ENCODE data around the gene IL3. TPM values are rescaled to one million over a fixed set of nuclear protein-coding genes. Genes with fewer than 3 reads are reported as not detected.

Gene IL3
- total RNA-seq, 1 experiment from 2014 or later: not detected

- no peaks in the 10 kb centered on the region for H3K36me3 Mint-ChIP-seq
- no peaks in the 10 kb centered on the region for H3K4me1 Mint-ChIP-seq
- ChIA-PET CTCF (interaction anchor here (0.9 to 1.5 kb wide), 2 partner anchors 16 to 146 kb away, joined by 4 to 5 read pairs; partner anchors contain the start of gene P4HA2), POLR2A (no interaction called here)
- TF ChIP-seq ZNF263 (CRISPR knock-in tag; IDR thresholded peaks at IDR 0.05; ENCODE audit: low read depth) (no peak), CDX4 (CRISPR knock-in tag; IDR thresholded peaks at IDR 0.05; ENCODE audit: borderline replicate concordance) (no peak), FOXK1 (CRISPR knock-in tag; IDR thresholded peaks at IDR 0.05) (no peak), FOXP4 (CRISPR knock-in tag; IDR thresholded peaks at IDR 0.05) (no peak), STAT6 (CRISPR knock-in tag; conservative IDR thresholded peaks at IDR 0.05; ENCODE audit: low read depth) (no peak), CREM (CRISPR knock-in tag; IDR thresholded peaks at IDR 0.05) (no peak), ZBTB43 (CRISPR knock-in tag; IDR thresholded peaks at IDR 0.05) (no peak), MAX (CRISPR knock-in tag; IDR thresholded peaks at IDR 0.05) (no peak), SP1 (CRISPR knock-in tag; conservative IDR thresholded peaks at IDR 0.05) (no peak), USF1 (CRISPR knock-in tag; IDR thresholded peaks at IDR 0.05) (no peak), EMX1 (CRISPR knock-in tag; IDR thresholded peaks at IDR 0.05) (no peak), ZMAT4 (CRISPR knock-in tag; IDR thresholded peaks at IDR 0.05) (no peak), ZNF281 (CRISPR knock-in tag; IDR thresholded peaks at IDR 0.05) (no peak), TEAD4 (CRISPR knock-in tag; IDR thresholded peaks at IDR 0.05) (no peak), RORB (CRISPR knock-in tag; IDR thresholded peaks at IDR 0.05) (no peak), SMAD3 (CRISPR knock-in tag; IDR thresholded peaks at IDR 0.05; ENCODE audit: borderline replicate concordance) (no peak), ERG (CRISPR knock-in tag; IDR thresholded peaks at IDR 0.05) (no peak), ZBTB21 (CRISPR knock-in tag; IDR thresholded peaks at IDR 0.05; ENCODE audit: borderline replicate concordance) (no peak), NFATC4 (CRISPR knock-in tag; IDR thresholded peaks at IDR 0.05) (no peak), ZNF423 (CRISPR knock-in tag; IDR thresholded peaks at IDR 0.05) (no peak)
- H3K27ac Mint-ChIP-seq: no peak overlapping the region
- H3K4me3 Mint-ChIP-seq: no peak overlapping the region
- no peaks in the 10 kb centered on the region for H3K9me3 Mint-ChIP-seq
- no peaks in the 10 kb centered on the region for H3K27me3 Mint-ChIP-seq (ENCODE audit: low read depth)
- ATAC-seq (no peak), DNase-seq (ENCODE audit: low spot score) (no peak)
These were observed 21.0 kb downstream of the IL3 start for GRCh38 chr5:132081458-132081857.

All from WTC11 (cell line).